HG03565 (cell line): ENCODE measurements around the gene LRRC4.

Source experiments
- ATAC-seq: cut with Tn5 transposase; IDR thresholded peaks from one replicate; pipeline ENCODE4 v1.9.1; 2021; ENCODE audit warnings: mild to moderate bottlenecking, moderate library complexity; ENCODE audit not compliant: unreplicated experiment

LRRC4 gene

GRCh38 chr7:127981965-127982364 is 49.3 kb downstream of the LRRC4 start:
- no peak for ATAC-seq

GRCh38 chr7:127980901-127981300 is 50.3 kb downstream of the LRRC4 start:
- no peak for ATAC-seq

- no peak for ATAC-seq
Observed at GRCh38 chr7:127979728-127980126, 51.5 kb downstream of the LRRC4 start.

GRCh38 chr7:127979113-127979727 is 52.0 kb downstream of the LRRC4 start:
- no peak for ATAC-seq

- no peak for ATAC-seq
Observed at GRCh38 chr7:127978421-127978820, 52.8 kb downstream of the LRRC4 start.
